AG04450 (cell line): ENCODE measurements around the gene RDX. TPM values are rescaled to one million over a fixed set of nuclear protein-coding genes. Genes with fewer than 3 reads are reported as not detected.

Source experiments
- CTCF ChIA-PET: fragments of 300-600, 350-600 bp; formaldehyde crosslinking; extraction: SDS; loops from one replicate; lab custom pipeline; 2022; ENCODE audit warnings: antibody characterized with exemption, inconsistent platforms; lab: Charles Lee
- POLR2A ChIA-PET: fragments of 350-600 bp; formaldehyde crosslinking; extraction: SDS; loops from one replicate; lab custom pipeline; 2021; ENCODE audit warnings: antibody characterized with exemption, inconsistent platforms; lab: Yijun Ruan, JAX
- DNase-seq: peaks from one replicate; pipeline ENCODE4 v3.0.0-alpha.2; 2011; ENCODE audit warnings: low read depth, low spot score
- H3K27ac ChIP-seq: one replicate; pipeline ENCODE4 v1.5.1; 2012; ENCODE audit warnings: low read depth, low read length, control low read depth
- H3K27me3 ChIP-seq: one replicate; pipeline ENCODE4 v1.6.0; 2012; ENCODE audit warnings: low read length; ENCODE audit not compliant: control insufficient read depth, insufficient read depth
- H3K4me3 ChIP-seq: 2 replicates; pipeline ENCODE4 v1.5.1; 2011; ENCODE audit warnings: mild to moderate bottlenecking, low read depth, low read length, control low read depth
- H3K9me3 ChIP-seq: 2 replicates; pipeline ENCODE4 v1.5.1; 2012; ENCODE audit warnings: low read length; ENCODE audit not compliant: control insufficient read depth, insufficient read depth
- polyA plus RNA-seq: library from polyadenylated mRNA; depleted of rRNA; stranded (reverse); fragments of >200 nt; gene quantifications from 2 replicates; pipeline ENCODE4 v1.2.3, GENCODE V29; 2011
- TF ChIP-seq, protein P1 (sequence below): IDR thresholded peaks from 2 replicates; pipeline ENCODE4 v1.5.1; 2011; ENCODE audit warnings: low read depth, low read length, control low read depth, inconsistent platforms

RDX gene
- polyA plus RNA-seq, 1 experiment, result 92.3 TPM

DNA sequence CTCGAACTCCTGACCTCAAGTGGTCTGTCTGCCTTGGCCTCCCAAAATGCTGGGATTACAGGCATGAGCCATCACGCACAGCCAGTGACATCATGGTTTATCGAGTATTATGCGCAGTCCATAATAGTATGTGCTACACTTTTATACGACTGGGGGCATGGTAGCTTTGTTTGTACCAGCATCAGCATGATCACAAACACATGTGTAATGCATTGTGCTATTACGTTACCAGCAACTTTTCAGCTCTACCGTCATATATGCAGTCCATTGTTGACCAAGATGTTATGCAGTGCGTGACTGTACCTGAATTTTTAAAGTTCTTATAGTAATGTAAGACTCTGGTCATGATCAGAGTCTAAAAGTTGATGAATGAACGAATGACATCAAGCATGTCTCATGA, 135.4 kb downstream of the RDX start:
- TF ChIP-seq, protein P1, sequence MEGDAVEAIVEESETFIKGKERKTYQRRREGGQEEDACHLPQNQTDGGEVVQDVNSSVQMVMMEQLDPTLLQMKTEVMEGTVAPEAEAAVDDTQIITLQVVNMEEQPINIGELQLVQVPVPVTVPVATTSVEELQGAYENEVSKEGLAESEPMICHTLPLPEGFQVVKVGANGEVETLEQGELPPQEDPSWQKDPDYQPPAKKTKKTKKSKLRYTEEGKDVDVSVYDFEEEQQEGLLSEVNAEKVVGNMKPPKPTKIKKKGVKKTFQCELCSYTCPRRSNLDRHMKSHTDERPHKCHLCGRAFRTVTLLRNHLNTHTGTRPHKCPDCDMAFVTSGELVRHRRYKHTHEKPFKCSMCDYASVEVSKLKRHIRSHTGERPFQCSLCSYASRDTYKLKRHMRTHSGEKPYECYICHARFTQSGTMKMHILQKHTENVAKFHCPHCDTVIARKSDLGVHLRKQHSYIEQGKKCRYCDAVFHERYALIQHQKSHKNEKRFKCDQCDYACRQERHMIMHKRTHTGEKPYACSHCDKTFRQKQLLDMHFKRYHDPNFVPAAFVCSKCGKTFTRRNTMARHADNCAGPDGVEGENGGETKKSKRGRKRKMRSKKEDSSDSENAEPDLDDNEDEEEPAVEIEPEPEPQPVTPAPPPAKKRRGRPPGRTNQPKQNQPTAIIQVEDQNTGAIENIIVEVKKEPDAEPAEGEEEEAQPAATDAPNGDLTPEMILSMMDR, result no peak
- Histone ChIP-seq H3K4me3 (no peak overlapping the region), H3K27ac (no peak overlapping the region), H3K27me3 (no peaks in the 10 kb centered on the region), H3K9me3 (no peaks in the 10 kb centered on the region)
- POLR2A ChIA-PET, result no interaction called here
- CTCF ChIA-PET, result interaction anchor here (2.8 kb wide), 1 partner anchor 13 kb away, joined by 11 read pairs; no protein-coding TSS in a partner anchor
- DNase-seq, result no peak

DNA sequence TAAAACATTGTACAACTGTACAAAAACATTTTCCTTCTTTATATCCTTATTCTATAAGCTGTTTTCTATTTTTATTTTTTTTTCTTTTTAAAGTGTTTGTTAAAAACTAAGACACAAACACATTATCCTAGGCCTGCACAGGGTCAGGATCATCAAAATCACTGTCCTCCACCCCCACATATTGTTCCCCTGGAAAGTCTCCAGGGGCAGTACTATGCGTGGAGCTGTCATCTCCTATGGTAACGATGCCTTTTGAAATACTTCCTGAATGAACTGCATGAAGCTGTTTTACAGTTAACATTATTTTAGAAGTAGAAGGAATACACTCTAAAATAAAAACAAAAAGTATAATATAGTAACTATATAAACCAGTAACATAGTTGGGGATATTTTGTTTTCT, 136.0 kb downstream of the RDX start:
- H3K4me3 ChIP-seq, result no peak overlapping the region
- CTCF ChIA-PET, result interaction anchor here (0.6 to 2.8 kb wide), 2 partner anchors 14 to 1364 kb away, joined by 3 to 11 read pairs; no protein-coding TSS in a partner anchor
- POLR2A ChIA-PET, result interaction anchor here (0.6 kb wide), 1 partner anchor 152 kb away, joined by 3 read pairs; no protein-coding TSS in a partner anchor
- no peaks in the 10 kb centered on the region for H3K9me3 ChIP-seq
- DNase-seq, result no peak
- no peak overlapping the region for H3K27ac ChIP-seq
- TF ChIP-seq, protein P1, result no peak
- H3K27me3 ChIP-seq, result no peaks in the 10 kb centered on the region

DNA sequence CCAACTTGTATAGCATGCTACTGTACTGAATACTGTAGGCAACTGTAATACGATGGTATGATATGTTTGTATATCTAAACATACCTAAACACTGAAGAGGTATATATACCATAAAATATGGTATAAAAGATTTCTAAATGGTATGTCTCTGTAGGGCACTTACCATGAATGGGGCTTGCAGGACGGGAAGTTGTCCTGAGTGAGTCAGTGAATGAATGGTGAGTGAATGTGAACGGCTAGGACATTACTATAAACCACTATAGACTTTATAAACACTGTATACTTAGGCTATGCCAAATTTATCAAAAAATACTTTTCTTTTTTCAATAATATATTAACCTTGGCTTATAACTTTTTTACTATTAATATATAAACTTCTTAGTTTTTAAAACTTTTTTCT, 136.4 kb downstream of the RDX start:
- H3K9me3 ChIP-seq, result no peaks in the 10 kb centered on the region
- TF ChIP-seq, protein P1, result no peak
- ChIA-PET CTCF (interaction anchor here (0.6 to 2.8 kb wide), 2 partner anchors 14 to 1364 kb away, joined by 3 to 11 read pairs; no protein-coding TSS in a partner anchor), POLR2A (interaction anchor here (0.6 kb wide), 1 partner anchor 152 kb away, joined by 3 read pairs; no protein-coding TSS in a partner anchor)
- DNase-seq, result no peak
- no peak overlapping the region for H3K4me3 ChIP-seq
- H3K27me3 ChIP-seq, result no peaks in the 10 kb centered on the region
- H3K27ac ChIP-seq, result no peak overlapping the region

DNA sequence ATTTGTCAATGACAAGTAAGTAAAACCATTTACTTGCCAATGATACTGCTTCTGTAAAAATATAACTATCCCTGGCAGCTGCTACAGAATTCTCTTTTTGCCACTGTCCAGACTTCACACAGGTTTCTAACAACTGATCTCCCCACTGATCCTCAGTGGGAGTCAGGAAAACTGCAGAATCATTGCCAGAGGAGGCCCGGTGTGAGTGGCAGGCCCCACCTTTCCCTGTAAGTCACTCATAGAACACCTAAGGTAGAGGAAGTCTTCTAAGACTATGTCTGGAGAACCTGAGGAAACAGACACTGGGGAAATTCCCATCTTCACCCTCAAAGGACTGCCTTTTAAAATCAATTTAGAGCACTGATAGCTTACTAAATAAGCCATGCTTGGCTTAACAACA, 136.9 kb downstream of the RDX start:
- no peak overlapping the region for H3K4me3 ChIP-seq
- ChIA-PET CTCF (interaction anchor here (2.8 kb wide), 1 partner anchor 15 kb away, joined by 11 read pairs; no protein-coding TSS in a partner anchor), POLR2A (no interaction called here)
- DNase-seq, result no peak
- TF ChIP-seq, protein P1, result no peak
- no peaks in the 10 kb centered on the region for H3K27me3 ChIP-seq
- no peaks in the 10 kb centered on the region for H3K9me3 ChIP-seq
- no peak overlapping the region for H3K27ac ChIP-seq

DNA sequence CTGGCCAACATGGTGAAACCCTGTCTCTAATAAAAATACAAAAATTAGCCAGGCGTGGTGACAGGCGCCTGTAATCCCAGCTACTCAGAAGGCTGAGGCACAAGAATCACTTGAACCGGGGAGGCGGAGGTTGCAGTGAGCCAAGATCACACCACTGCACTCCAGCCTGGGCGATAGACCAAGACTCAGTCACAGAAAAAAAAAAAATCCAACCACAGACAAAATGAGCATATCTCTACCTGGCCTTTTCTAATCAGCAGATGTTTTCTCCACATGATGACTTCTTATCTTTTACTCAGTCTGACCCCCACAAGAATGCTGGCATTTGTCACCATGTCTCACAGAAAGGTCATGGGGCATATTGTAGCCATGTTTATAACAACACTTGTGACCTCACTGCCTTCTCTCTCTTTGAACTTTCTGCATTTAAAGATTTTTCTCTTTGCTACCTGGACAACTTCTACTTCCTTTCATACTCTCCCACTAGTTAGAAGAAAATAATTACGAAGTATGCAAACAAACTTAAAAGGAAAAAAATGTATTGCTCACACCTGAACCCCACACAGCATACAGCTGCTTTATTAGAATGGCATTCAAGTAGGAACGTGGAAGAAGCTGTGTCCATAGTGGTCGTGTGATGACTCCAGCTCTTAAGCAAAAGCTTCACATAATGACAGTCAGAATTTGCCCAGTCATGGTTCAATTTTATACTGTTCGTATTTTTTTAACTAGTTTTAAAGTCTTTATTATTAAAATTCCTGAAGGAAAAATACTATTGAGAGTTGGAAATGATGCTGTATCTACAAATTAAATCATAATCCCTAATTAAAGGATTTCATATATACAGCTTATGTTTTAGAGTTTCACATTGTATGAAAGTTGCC, 137.9 kb downstream of the RDX start:
- Histone ChIP-seq H3K4me3 (no peak overlapping the region), H3K9me3 (no peaks in the 10 kb centered on the region), H3K27me3 (no peaks in the 10 kb centered on the region), H3K27ac (no peak overlapping the region)
- TF ChIP-seq, protein P1, result no peak
- DNase-seq, result no peak
- ChIA-PET CTCF (interaction anchor here (1.5 to 2.8 kb wide), 2 partner anchors 16 to 305 kb away, joined by 3 to 11 read pairs; no protein-coding TSS in a partner anchor), POLR2A (no interaction called here)
